Smooth muscle cell (in vitro differentiated cells): Measurements from ENCODE around the gene FGF12. TPM values are rescaled to one million over a fixed set of nuclear protein-coding genes. Genes with fewer than 3 reads are reported as not detected.
A peak's percentile ranks its signal among the peaks of the same experiment; 100 is the strongest.

ENCODE experiments used
- DNase-seq: peaks from one replicate; lab custom pipeline; 2025; ENCODE audit not compliant: unreplicated experiment; lab: John Stamatoyannopoulos, UW
- H2AFZ ChIP-seq: fragments of 200-600 bp; sonication (generic); 2 replicates; pipeline ENCODE4 v1.6.0; 2016; ENCODE audit warnings: antibody characterized with exemption, low read depth, mild to moderate bottlenecking
- H3F3A ChIP-seq: fragments of 200-600 bp; sonication (generic); 2 replicates; pipeline ENCODE4 v1.6.0; 2017; ENCODE audit warnings: antibody characterized with exemption, low read depth
- H3K27ac ChIP-seq: fragments of 200-600 bp; sonication (generic); 2 replicates; pipeline ENCODE4 v1.5.1; 2016; ENCODE audit warnings: low read depth, mild to moderate bottlenecking
- H3K27me3 ChIP-seq: fragments of 200-600 bp; sonication (generic); 2 replicates; pipeline ENCODE4 v1.6.1; 2016; ENCODE audit warnings: low read depth, mild to moderate bottlenecking
- H3K36me3 ChIP-seq: fragments of 200-600 bp; sonication (generic); 2 replicates; pipeline ENCODE4 v1.5.1; 2016; ENCODE audit warnings: low read depth
- H3K4me1 ChIP-seq: fragments of 200-600 bp; sonication (generic); 2 replicates; pipeline ENCODE4 v1.5.1; 2016; ENCODE audit warnings: low read depth
- H3K4me2 ChIP-seq: fragments of 200-600 bp; sonication (generic); 2 replicates; pipeline ENCODE4 v1.6.0; 2016; ENCODE audit warnings: mild to moderate bottlenecking
- H3K4me3 ChIP-seq: fragments of 200-600 bp; sonication (generic); 2 replicates; pipeline ENCODE4 v1.5.1; 2016; ENCODE audit warnings: mild to moderate bottlenecking
- H3K79me2 ChIP-seq: fragments of 200-600 bp; sonication (generic); 2 replicates; pipeline ENCODE4 v1.6.0; 2016; ENCODE audit warnings: low read depth, mild to moderate bottlenecking
- H3K9ac ChIP-seq: fragments of 200-600 bp; sonication (generic); 2 replicates; pipeline ENCODE4 v1.6.0; 2016; ENCODE audit warnings: low read depth
- H3K9me3 ChIP-seq: fragments of 200-600 bp; sonication (generic); replicated peaks from 2 replicates; pipeline ENCODE4 v1.5.1; 2016; ENCODE audit warnings: low read depth
- H4K20me1 ChIP-seq: fragments of 200-600 bp; sonication (generic); 2 replicates; pipeline ENCODE4 v1.6.0; 2016; ENCODE audit warnings: low read depth
- CTCF ChIP-seq: fragments of 200-600 bp; sonication (generic); IDR thresholded peaks from 2 replicates; pipeline ENCODE4 v1.5.1; 2017; ENCODE audit warnings: borderline replicate concordance, mild to moderate bottlenecking, antibody characterized with exemption; ENCODE audit not compliant: insufficient read depth, poor library complexity, severe bottlenecking
- WGBS: methylation state at CpG from one replicate; pipeline ENCODE4 v1.1.7; 2016; ENCODE audit warnings: low lambda C conversion rate; 5-methylcytosine and 5-hydroxymethylcytosine counted together
- polyA plus RNA-seq: library from polyadenylated mRNA; unstranded; fragments of >200 nt; fragmentation: Nextera tagmentation; extraction: Ambion mirVana; gene quantifications from 2 replicates; pipeline ENCODE4 v1.2.1, GENCODE V29; 2016
- total RNA-seq: library from RNA; depleted of rRNA; stranded (reverse); fragments of >200 nt; gene quantifications from 2 replicates; pipeline ENCODE4 v1.2.3, GENCODE V29; 2014

The FGF12 gene
- total and polyA plus RNA-seq, 2 experiments from 2014 or later = 0.47 to 1.0 TPM

- Histone ChIP-seq H3K9me3 (no peaks in the 10 kb centered on the region), H2AFZ (no peak overlapping the region)
Observed at GRCh38 chr3:192607798-192608197, 119.5 kb downstream of the FGF12 start.

GRCh38 chr3:192597913-192598312, 129.4 kb downstream of the FGF12 start:
- no peaks in the 10 kb centered on the region for H3K9me3 ChIP-seq
- peak overlapping the region; percentile 25 for H3K27ac ChIP-seq
- no peak for TF ChIP-seq CTCF
- H2AFZ ChIP-seq = no peak overlapping the region
- DNase-seq = no peak
- H3K79me2 ChIP-seq = no peaks in the 10 kb centered on the region
- H3K36me3 ChIP-seq = no peaks in the 10 kb centered on the region
- 75% methylated on average over 2 of the region's 2 CpGs for WGBS
- no peak overlapping the region for H3K9ac ChIP-seq
- no peak overlapping the region for H3K4me2 ChIP-seq
- H3K27me3 ChIP-seq = no peaks in the 10 kb centered on the region
- no peaks in the 10 kb centered on the region for H3K4me1 ChIP-seq
- no peaks in the 10 kb centered on the region for H3F3A ChIP-seq
- H3K4me3 ChIP-seq = no peak overlapping the region
- H4K20me1 ChIP-seq = no peaks in the 10 kb centered on the region

More at GRCh38 chr3:192607798-192608197, 119.5 kb downstream of the FGF12 start:
- DNase-seq = no peak
- H3K27ac ChIP-seq = no peak overlapping the region
- no peak for TF ChIP-seq CTCF
- H4K20me1 ChIP-seq = no peaks in the 10 kb centered on the region
- no peaks in the 10 kb centered on the region for H3F3A ChIP-seq
- H3K79me2 ChIP-seq = no peaks in the 10 kb centered on the region
- H3K36me3 ChIP-seq = no peaks in the 10 kb centered on the region
- WGBS = 83% methylated on average over 4 of the region's 4 CpGs
- no peaks in the 10 kb centered on the region for H3K4me1 ChIP-seq
- no peak overlapping the region for H3K4me2 ChIP-seq
- no peaks in the 10 kb centered on the region for H3K27me3 ChIP-seq
- H3K9ac ChIP-seq = no peak overlapping the region
- no peak overlapping the region for H3K4me3 ChIP-seq

- no peaks in the 10 kb centered on the region for H3K27me3 ChIP-seq
- H3K27ac ChIP-seq = peak overlapping the region; percentile 25
- TF ChIP-seq CTCF = no peak
- H3K4me3 ChIP-seq = no peak overlapping the region
- H3K36me3 ChIP-seq = no peaks in the 10 kb centered on the region
- no peak overlapping the region for H3K4me2 ChIP-seq
- no peak overlapping the region for H2AFZ ChIP-seq
- no peaks in the 10 kb centered on the region for H3K4me1 ChIP-seq
- no peaks in the 10 kb centered on the region for H3K9me3 ChIP-seq
- H3K9ac ChIP-seq = no peak overlapping the region
- no peaks in the 10 kb centered on the region for H3K79me2 ChIP-seq
- no peaks in the 10 kb centered on the region for H3F3A ChIP-seq
- DNase-seq = no peak
- H4K20me1 ChIP-seq = no peaks in the 10 kb centered on the region
- WGBS = 41% methylated on average over 2 of the region's 2 CpGs
Observed at GRCh38 chr3:192597506-192597905, 129.8 kb downstream of the FGF12 start.

- Histone ChIP-seq H4K20me1 (no peaks in the 10 kb centered on the region), H3K27ac (no peak overlapping the region), H3K4me3 (no peak overlapping the region), H3F3A (no peaks in the 10 kb centered on the region), H3K9me3 (no peaks in the 10 kb centered on the region), H3K36me3 (no peaks in the 10 kb centered on the region), H3K4me2 (no peak overlapping the region), H3K27me3 (no peaks in the 10 kb centered on the region), H3K79me2 (no peaks in the 10 kb centered on the region), H3K9ac (no peak overlapping the region), H2AFZ (no peak overlapping the region), H3K4me1 (no peaks in the 10 kb centered on the region)
- no peak for TF ChIP-seq CTCF
- WGBS = 89% methylated on average over 3 of the region's 3 CpGs
- DNase-seq = no peak
Observed at GRCh38 chr3:192578729-192579128, 148.6 kb downstream of the FGF12 start.
